SK-N-SH treated with all-trans-retinoic acid at 6 μM for 48 hours (cell line): ENCODE data around the gene COL9A3.

ENCODE experiments used
- ATAC-seq: fragments of 200-7000 bp; cut with Tn5 transposase; 3 replicates; pipeline ENCODE4 v1.9.1; 2020; ENCODE audit warnings: mild to moderate bottlenecking, moderate library complexity
- BACH2 ChIP-seq: fragments of 250-450 bp; sonication (Bioruptor Pico); IDR thresholded peaks from 2 replicates; pipeline ENCODE4 v1.9.0; 2021; ENCODE audit warnings: mild to moderate bottlenecking, borderline replicate concordance
- CSDC2 ChIP-seq: fragments of 250-450 bp; sonication (Bioruptor Pico); IDR thresholded peaks from 2 replicates; pipeline ENCODE4 v1.5.0; 2020; ENCODE audit warnings: mild to moderate bottlenecking, moderate library complexity
- GLIS3 ChIP-seq: fragments of 250-450 bp; sonication (Bioruptor Pico); IDR thresholded peaks from 2 replicates; pipeline ENCODE4 v1.5.0; 2020; ENCODE audit warnings: mild to moderate bottlenecking, moderate library complexity
- ISL1 ChIP-seq: fragments of 250-450 bp; sonication (Bioruptor Pico); IDR thresholded peaks from 2 replicates; pipeline ENCODE4 v2.1.2; 2022; ENCODE audit warnings: mild to moderate bottlenecking, moderate library complexity
- PPARA ChIP-seq: fragments of 250-450 bp; sonication (Bioruptor Pico); IDR thresholded peaks from 2 replicates; pipeline ENCODE4 v1.5.0; 2020; ENCODE audit warnings: mild to moderate bottlenecking, borderline replicate concordance
- RARB ChIP-seq: fragments of 250-450 bp; sonication (Bioruptor Pico); IDR thresholded peaks from 2 replicates; pipeline ENCODE4 v1.8.0; 2021; ENCODE audit warnings: mild to moderate bottlenecking, moderate library complexity
- SNAI2 ChIP-seq: fragments of 250-450 bp; sonication (Bioruptor Pico); IDR thresholded peaks from 2 replicates; pipeline ENCODE4 v1.5.0; 2020; ENCODE audit warnings: mild to moderate bottlenecking, moderate library complexity
- TOX ChIP-seq: fragments of 250-450 bp; sonication (Bioruptor Pico); IDR thresholded peaks from 2 replicates; pipeline ENCODE4 v1.8.0; 2021; ENCODE audit warnings: mild to moderate bottlenecking, moderate library complexity, borderline replicate concordance
- ZC3H10 ChIP-seq: fragments of 250-450 bp; sonication (Bioruptor Pico); IDR thresholded peaks from 2 replicates; pipeline ENCODE4 v1.5.1; 2021; ENCODE audit warnings: mild to moderate bottlenecking, moderate library complexity
- ZFP30 ChIP-seq: fragments of 450-650 bp; formaldehyde crosslinking; IDR thresholded peaks from 2 replicates; pipeline ENCODE4 v1.5.0; 2022; ENCODE audit warnings: mild to moderate bottlenecking, moderate library complexity
- ZNF8 ChIP-seq: fragments of 450-650 bp; formaldehyde crosslinking; IDR thresholded peaks from 2 replicates; pipeline ENCODE4 v1.5.0; 2020; ENCODE audit warnings: mild to moderate bottlenecking, moderate library complexity
- TF ChIP-seq, protein P1 (sequence below): fragments of 250-450 bp; sonication (Bioruptor Pico); IDR thresholded peaks from 2 replicates; pipeline ENCODE4 v1.5.0; 2020; ENCODE audit warnings: mild to moderate bottlenecking, moderate library complexity
- TF ChIP-seq, protein P2 (sequence below): fragments of 250-450 bp; sonication (Bioruptor Pico); IDR thresholded peaks from 2 replicates; pipeline ENCODE4 v1.5.1; 2020; ENCODE audit warnings: low read depth, mild to moderate bottlenecking, moderate library complexity
- TF ChIP-seq, protein P3 (sequence below): fragments of 250-450 bp; sonication (Bioruptor Pico); IDR thresholded peaks from 2 replicates; pipeline ENCODE4 v1.8.0; 2020; ENCODE audit warnings: mild to moderate bottlenecking, moderate library complexity, borderline replicate concordance
- TF ChIP-seq, protein P4 (sequence below): fragments of 250-450 bp; sonication (Bioruptor Pico); IDR thresholded peaks from 2 replicates; pipeline ENCODE4 v1.8.0; 2021; ENCODE audit warnings: low read depth, mild to moderate bottlenecking, moderate library complexity, borderline replicate concordance

COL9A3 gene

DNA sequence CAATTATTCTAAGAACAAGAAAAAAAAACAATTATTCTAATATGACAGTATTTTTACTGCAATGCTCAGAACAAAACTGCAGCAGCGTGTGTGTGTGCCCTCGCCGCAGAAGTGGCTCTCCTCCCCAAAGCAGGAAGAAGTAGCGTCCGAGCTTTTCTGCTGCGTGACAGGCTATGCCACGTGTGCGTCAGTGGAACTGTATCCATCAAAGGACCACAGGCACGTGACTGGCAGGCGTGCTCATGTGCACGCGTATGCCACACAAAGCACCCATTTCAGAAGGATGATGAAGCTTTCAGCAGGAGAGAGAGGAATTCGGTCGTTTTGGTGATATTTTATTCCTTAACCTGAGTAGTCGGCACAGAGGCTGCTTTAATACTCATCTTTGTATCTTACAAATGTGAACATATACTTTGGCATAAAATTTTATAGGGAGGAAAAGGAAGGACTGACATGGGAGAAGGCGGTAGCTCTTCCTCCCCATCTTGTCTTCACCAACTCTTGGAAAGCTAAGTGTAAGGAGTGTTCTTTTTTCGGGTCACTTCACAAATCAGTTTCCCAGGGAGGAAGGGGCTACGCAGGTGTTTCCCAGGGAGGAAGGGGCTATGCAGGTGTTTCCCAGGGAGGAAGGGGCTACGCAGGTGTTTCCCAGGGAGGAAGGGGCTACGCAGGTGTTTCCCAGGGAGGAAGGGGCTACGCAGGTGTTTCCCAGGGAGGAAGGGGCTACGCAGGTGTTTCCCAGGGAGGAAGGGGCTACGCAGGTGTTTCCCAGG, 41.4 kb downstream of the COL9A3 start:
- ATAC-seq: no peak
- TF ChIP-seq GLIS3 (CRISPR knock-in tag) (no peak), PPARA (CRISPR knock-in tag) (no peak), ZFP30 (CRISPR knock-in tag) (no peak), SNAI2 (CRISPR knock-in tag) (no peak), ZC3H10 (CRISPR knock-in tag) (no peak), ISL1 (no peak), ZNF8 (CRISPR knock-in tag) (no peak), BACH2 (no peak)
- TF ChIP-seq, protein P1, sequence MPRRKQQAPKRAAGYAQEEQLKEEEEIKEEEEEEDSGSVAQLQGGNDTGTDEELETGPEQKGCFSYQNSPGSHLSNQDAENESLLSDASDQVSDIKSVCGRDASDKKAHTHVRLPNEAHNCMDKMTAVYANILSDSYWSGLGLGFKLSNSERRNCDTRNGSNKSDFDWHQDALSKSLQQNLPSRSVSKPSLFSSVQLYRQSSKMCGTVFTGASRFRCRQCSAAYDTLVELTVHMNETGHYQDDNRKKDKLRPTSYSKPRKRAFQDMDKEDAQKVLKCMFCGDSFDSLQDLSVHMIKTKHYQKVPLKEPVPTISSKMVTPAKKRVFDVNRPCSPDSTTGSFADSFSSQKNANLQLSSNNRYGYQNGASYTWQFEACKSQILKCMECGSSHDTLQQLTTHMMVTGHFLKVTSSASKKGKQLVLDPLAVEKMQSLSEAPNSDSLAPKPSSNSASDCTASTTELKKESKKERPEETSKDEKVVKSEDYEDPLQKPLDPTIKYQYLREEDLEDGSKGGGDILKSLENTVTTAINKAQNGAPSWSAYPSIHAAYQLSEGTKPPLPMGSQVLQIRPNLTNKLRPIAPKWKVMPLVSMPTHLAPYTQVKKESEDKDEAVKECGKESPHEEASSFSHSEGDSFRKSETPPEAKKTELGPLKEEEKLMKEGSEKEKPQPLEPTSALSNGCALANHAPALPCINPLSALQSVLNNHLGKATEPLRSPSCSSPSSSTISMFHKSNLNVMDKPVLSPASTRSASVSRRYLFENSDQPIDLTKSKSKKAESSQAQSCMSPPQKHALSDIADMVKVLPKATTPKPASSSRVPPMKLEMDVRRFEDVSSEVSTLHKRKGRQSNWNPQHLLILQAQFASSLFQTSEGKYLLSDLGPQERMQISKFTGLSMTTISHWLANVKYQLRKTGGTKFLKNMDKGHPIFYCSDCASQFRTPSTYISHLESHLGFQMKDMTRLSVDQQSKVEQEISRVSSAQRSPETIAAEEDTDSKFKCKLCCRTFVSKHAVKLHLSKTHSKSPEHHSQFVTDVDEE (CRISPR knock-in tag): no peak
- TF ChIP-seq, protein P2, sequence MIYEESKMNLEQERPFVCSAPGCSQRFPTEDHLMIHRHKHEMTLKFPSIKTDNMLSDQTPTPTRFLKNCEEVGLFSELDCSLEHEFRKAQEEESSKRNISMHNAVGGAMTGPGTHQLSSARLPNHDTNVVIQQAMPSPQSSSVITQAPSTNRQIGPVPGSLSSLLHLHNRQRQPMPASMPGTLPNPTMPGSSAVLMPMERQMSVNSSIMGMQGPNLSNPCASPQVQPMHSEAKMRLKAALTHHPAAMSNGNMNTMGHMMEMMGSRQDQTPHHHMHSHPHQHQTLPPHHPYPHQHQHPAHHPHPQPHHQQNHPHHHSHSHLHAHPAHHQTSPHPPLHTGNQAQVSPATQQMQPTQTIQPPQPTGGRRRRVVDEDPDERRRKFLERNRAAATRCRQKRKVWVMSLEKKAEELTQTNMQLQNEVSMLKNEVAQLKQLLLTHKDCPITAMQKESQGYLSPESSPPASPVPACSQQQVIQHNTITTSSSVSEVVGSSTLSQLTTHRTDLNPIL (CRISPR knock-in tag): no peak

DNA sequence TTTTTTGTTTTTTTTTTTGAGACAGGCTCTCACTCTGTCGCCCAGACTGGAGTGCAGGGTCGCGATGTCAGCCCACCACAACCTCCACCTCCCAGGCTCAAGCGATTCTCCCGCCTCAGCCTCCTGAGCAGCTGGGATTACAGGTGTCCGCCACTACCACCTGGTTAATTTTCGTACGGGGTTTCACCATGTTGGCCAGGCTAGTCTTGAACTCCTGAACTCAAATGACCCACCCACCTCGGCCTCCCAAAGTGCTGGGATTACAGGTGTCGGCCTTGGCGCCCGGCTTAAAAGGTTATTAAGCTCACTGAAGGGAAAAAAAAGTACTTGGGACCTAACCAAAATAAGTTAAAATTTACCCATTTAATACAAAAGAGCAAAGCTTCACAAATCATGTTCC, 42.9 kb downstream of the COL9A3 start:
- no peak for TF ChIP-seq PPARA (CRISPR knock-in tag)
- TF ChIP-seq, protein P3, sequence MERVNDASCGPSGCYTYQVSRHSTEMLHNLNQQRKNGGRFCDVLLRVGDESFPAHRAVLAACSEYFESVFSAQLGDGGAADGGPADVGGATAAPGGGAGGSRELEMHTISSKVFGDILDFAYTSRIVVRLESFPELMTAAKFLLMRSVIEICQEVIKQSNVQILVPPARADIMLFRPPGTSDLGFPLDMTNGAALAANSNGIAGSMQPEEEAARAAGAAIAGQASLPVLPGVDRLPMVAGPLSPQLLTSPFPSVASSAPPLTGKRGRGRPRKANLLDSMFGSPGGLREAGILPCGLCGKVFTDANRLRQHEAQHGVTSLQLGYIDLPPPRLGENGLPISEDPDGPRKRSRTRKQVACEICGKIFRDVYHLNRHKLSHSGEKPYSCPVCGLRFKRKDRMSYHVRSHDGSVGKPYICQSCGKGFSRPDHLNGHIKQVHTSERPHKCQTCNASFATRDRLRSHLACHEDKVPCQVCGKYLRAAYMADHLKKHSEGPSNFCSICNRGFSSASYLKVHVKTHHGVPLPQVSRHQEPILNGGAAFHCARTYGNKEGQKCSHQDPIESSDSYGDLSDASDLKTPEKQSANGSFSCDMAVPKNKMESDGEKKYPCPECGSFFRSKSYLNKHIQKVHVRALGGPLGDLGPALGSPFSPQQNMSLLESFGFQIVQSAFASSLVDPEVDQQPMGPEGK (CRISPR knock-in tag): no peak
- TF ChIP-seq, protein P4, sequence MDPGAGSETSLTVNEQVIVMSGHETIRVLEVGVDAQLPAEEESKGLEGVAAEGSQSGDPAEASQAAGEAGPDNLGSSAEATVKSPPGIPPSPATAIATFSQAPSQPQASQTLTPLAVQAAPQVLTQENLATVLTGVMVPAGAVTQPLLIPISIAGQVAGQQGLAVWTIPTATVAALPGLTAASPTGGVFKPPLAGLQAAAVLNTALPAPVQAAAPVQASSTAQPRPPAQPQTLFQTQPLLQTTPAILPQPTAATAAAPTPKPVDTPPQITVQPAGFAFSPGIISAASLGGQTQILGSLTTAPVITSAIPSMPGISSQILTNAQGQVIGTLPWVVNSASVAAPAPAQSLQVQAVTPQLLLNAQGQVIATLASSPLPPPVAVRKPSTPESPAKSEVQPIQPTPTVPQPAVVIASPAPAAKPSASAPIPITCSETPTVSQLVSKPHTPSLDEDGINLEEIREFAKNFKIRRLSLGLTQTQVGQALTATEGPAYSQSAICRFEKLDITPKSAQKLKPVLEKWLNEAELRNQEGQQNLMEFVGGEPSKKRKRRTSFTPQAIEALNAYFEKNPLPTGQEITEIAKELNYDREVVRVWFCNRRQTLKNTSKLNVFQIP (CRISPR knock-in tag): no peak
- no peak for TF ChIP-seq ZNF8 (CRISPR knock-in tag)
- no peak for TF ChIP-seq TOX (CRISPR knock-in tag)
- ATAC-seq: no peak

DNA sequence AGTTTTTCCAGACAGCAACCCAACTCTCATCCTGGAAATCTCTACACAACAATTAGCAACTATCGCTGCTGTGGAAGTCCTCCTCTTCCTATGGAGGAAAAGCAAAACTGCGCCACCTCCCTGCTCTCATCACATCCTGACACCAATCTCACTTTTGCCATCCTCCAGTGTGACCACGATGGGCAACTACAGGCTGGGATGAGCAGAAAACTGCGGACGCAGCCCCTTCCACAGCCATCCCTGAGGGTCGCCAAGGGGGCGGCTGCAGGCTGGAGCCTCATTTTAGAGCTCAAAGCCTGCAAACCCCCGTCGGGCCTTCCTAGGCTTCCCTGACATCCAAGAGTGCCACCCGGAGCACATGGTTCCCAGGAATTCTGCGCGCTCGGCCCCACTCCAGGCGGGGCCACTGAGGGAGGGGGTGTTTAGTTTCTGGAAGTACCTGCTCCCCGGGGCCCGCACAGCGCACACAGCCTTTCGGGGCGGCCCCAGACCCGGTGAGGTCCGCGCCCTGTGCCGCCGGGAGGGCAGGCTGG, 43.6 kb downstream of the COL9A3 start:
- TF ChIP-seq, protein P3 (CRISPR knock-in tag): no peak
- TF ChIP-seq, protein P4 (CRISPR knock-in tag): no peak
- TF ChIP-seq SNAI2 (CRISPR knock-in tag) (no peak), RARB (CRISPR knock-in tag) (no peak), BACH2 (no peak), CSDC2 (CRISPR knock-in tag) (no peak), ZFP30 (CRISPR knock-in tag) (no peak)
- TF ChIP-seq, protein P2 (CRISPR knock-in tag): no peak
- TF ChIP-seq, protein P1 (CRISPR knock-in tag): no peak
- ATAC-seq: peak; percentile 67
